Measurements from ENCODE around the gene NCOA1.
"Not testable (repeated sequence)": the region's sequence is repeated elsewhere in the genome, so short reads cannot be mapped to it uniquely, and the experiment has no call there.

Gene NCOA1

GRCh38 chr2:24774373-24774772 lies 283.3 kb downstream of the NCOA1 start:
- H3K9me3 ChIP-seq (ENCODE audit: control insufficient read depth, low read length): no peaks in the 10 kb centered on the region
- no peak overlapping the region for H3K4me3 ChIP-seq (ENCODE audit: low read length)
- peaks cover 3% of the 10 kb centered on the region for H3K4me1 ChIP-seq (ENCODE audit: control insufficient read depth, insufficient read depth, low read length)
- no peaks in the 10 kb centered on the region for H3K36me3 ChIP-seq (ENCODE audit: control insufficient read depth, insufficient read depth, low read length)
- H3K27me3 ChIP-seq (ENCODE audit: control insufficient read depth, insufficient read depth, low read length): no peaks in the 10 kb centered on the region
- no peak overlapping the region for H3K9ac ChIP-seq (ENCODE audit: low read length)

DNA sequence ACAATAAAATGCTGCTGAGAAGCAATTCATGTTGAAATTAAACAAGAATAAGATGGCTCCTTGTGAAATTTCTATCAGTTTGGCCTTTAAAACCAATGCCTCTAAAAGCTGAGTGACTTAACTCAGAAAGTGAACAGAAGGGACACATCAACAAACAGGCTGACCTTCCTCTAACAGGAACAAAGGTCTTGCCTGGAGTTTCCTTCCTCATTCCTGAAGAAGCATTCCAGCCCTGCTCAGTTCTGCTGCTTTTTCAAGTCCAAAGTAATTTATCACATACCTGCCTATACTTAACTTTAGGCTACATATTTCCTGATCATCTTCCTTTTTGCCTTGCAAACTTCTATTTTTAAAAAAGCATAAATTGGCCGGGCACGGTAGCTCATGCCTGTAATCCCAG lies 288.1 kb downstream of the NCOA1 start:
- no peaks in the 10 kb centered on the region for H3K9me3 ChIP-seq (ENCODE audit: control insufficient read depth, low read length)
- peaks cover 3% of the 10 kb centered on the region for H3K4me1 ChIP-seq (ENCODE audit: control insufficient read depth, insufficient read depth, low read length)
- H3K4me3 ChIP-seq (ENCODE audit: low read length): no peak overlapping the region
- H3K27me3 ChIP-seq (ENCODE audit: control insufficient read depth, insufficient read depth, low read length): no peaks in the 10 kb centered on the region
- no peaks in the 10 kb centered on the region for H3K36me3 ChIP-seq (ENCODE audit: control insufficient read depth, insufficient read depth, low read length)
- H3K9ac ChIP-seq (ENCODE audit: low read length): no peak overlapping the region

GRCh38 chr2:24783641-24784040 lies 292.6 kb downstream of the NCOA1 start:
- no peaks in the 10 kb centered on the region for H3K27me3 ChIP-seq (ENCODE audit: control insufficient read depth, insufficient read depth, low read length)

DNA sequence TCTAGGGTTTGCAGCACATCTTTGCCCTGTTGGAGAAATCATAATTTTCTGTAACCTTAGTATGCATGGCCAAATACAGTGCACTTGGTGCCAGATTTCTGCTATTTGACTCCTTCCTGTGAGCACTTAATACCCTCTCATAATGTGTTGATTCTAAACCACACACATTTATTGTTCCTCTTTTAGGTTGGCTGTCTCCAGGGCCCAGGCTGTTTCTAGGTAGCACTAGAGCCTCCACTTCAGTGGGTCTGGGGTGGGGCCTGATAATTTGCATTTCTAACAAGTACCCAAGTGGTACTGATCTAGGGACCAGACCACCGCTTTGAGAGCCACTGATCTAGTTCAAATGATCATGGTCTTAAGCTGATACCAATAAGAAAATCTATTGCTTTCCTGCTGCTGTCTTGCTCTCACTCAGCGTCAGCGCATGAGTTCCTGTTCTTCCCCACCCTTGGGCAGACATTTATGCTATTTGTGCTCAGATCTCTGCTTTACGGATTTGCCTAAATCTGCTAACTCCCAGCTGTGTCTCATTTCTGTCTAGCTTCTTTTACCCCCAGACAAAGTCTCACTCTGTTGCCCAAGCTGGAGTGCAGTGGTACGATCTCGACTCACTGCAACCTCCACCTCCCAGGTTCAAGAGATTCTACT lies 294.7 kb downstream of the NCOA1 start:
- Histone ChIP-seq H3K36me3 (ENCODE audit: control insufficient read depth, insufficient read depth, low read length) (no peaks in the 10 kb centered on the region), H3K9me3 (ENCODE audit: control insufficient read depth, low read length) (no peaks in the 10 kb centered on the region), H3K9ac (ENCODE audit: low read length) (no peak overlapping the region), H3K4me3 (ENCODE audit: low read length) (no peak overlapping the region), H3K27me3 (ENCODE audit: control insufficient read depth, insufficient read depth, low read length) (no peaks in the 10 kb centered on the region), H3K4me1 (ENCODE audit: control insufficient read depth, insufficient read depth, low read length) (no peaks in the 10 kb centered on the region)

More at GRCh38 chr2:24783641-24784040, 292.6 kb downstream of the NCOA1 start:
- Histone ChIP-seq H3K4me1 (ENCODE audit: control insufficient read depth, insufficient read depth, low read length) (peaks cover 3% of the 10 kb centered on the region), H3K36me3 (ENCODE audit: control insufficient read depth, insufficient read depth, low read length) (no peaks in the 10 kb centered on the region), H3K4me3 (ENCODE audit: low read length) (no peak overlapping the region), H3K9ac (ENCODE audit: low read length) (no peak overlapping the region), H3K9me3 (ENCODE audit: control insufficient read depth, low read length) (no peaks in the 10 kb centered on the region)

DNA sequence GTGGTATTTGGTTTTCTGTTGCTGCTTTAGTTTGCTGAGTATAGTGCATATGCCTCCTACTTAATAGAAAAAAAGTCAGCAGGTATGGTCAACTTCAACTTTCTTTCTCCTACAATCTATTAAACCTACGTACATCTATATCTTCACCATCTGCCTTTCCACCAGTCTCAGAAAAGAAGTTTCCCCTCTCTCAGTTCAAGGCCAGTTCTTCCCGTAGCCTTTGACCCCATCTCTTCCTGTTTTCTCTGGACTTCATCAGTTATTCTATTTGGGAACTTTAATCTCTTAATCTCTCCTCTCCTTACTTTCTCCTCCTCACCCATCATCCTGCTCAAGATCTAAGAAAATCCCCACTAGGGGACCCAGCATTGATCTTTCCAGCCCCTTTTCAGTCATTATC lies 296.5 kb downstream of the NCOA1 start:
- no peaks in the 10 kb centered on the region for H3K27me3 ChIP-seq (ENCODE audit: control insufficient read depth, insufficient read depth, low read length)
- no peaks in the 10 kb centered on the region for H3K9me3 ChIP-seq (ENCODE audit: control insufficient read depth, low read length)
- H3K36me3 ChIP-seq (ENCODE audit: control insufficient read depth, insufficient read depth, low read length): no peaks in the 10 kb centered on the region
- no peak overlapping the region for H3K4me3 ChIP-seq (ENCODE audit: low read length)
- no peak overlapping the region for H3K9ac ChIP-seq (ENCODE audit: low read length)
- H3K4me1 ChIP-seq (ENCODE audit: control insufficient read depth, insufficient read depth, low read length): no peaks in the 10 kb centered on the region

DNA sequence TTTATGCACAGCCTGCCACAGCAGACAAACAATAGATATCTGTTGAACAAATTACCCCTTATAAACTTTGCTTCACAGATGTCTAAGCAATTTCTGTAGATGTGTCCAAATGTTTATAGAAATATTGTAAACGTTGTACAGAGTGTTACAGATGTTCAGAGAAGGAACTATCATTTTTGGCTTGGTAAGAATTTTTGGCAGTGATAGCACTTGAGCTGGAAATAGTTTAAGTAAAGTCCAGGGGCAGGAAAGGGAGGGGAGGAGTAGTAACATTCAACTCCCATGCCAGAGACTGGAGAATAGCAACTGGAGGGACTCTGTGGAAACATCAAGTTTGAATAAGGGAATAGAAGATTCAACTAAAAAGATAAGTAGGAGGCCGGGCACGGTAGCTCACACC lies 297.8 kb downstream of the NCOA1 start:
- no peak overlapping the region for H3K9ac ChIP-seq (ENCODE audit: low read length)
- H3K4me3 ChIP-seq (ENCODE audit: low read length): no peak overlapping the region
- H3K27me3 ChIP-seq (ENCODE audit: control insufficient read depth, insufficient read depth, low read length): no peaks in the 10 kb centered on the region
- peaks cover 2% of the 10 kb centered on the region for H3K4me1 ChIP-seq (ENCODE audit: control insufficient read depth, insufficient read depth, low read length)
- H3K36me3 ChIP-seq (ENCODE audit: control insufficient read depth, insufficient read depth, low read length): no peaks in the 10 kb centered on the region
- H3K9me3 ChIP-seq (ENCODE audit: control insufficient read depth, low read length): no peaks in the 10 kb centered on the region

DNA sequence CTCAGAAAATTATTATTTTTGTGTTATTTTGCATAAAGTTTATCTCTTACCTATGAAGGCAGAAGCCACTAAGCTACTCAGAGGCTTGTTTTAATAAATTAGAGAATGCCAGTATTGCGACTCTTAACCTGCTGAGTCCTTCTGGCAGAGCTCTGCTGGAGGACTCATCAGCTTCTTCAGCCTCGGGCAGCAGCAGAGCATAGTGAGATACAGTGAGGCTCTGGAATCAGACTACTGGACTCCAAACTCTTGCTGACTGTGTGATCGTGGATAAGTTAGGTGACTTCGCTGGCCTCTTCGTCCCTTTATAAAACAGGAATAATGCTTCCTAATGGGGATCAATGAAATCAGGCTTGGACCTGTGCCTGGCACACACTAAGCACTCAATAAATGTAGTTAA lies 300.4 kb downstream of the NCOA1 start:
- no peaks in the 10 kb centered on the region for H3K36me3 ChIP-seq (ENCODE audit: control insufficient read depth, insufficient read depth, low read length)
- no peaks in the 10 kb centered on the region for H3K9me3 ChIP-seq (ENCODE audit: control insufficient read depth, low read length)
- H3K4me3 ChIP-seq (ENCODE audit: low read length): no peak overlapping the region
- H3K4me1 ChIP-seq (ENCODE audit: control insufficient read depth, insufficient read depth, low read length): peaks cover 7% of the 10 kb centered on the region
- no peak overlapping the region for H3K9ac ChIP-seq (ENCODE audit: low read length)
- H3K27me3 ChIP-seq (ENCODE audit: control insufficient read depth, insufficient read depth, low read length): no peaks in the 10 kb centered on the region

- peaks cover 7% of the 10 kb centered on the region for H3K4me1 ChIP-seq (ENCODE audit: control insufficient read depth, insufficient read depth, low read length)
- H3K27me3 ChIP-seq (ENCODE audit: control insufficient read depth, insufficient read depth, low read length): no peaks in the 10 kb centered on the region
- H3K9me3 ChIP-seq (ENCODE audit: control insufficient read depth, low read length): no peaks in the 10 kb centered on the region
- H3K36me3 ChIP-seq (ENCODE audit: control insufficient read depth, insufficient read depth, low read length): no peaks in the 10 kb centered on the region
- peak overlapping the region; percentile 87 for H3K9ac ChIP-seq (ENCODE audit: low read length)
- peak overlapping the region; percentile 90 for H3K4me3 ChIP-seq (ENCODE audit: low read length)
Observed at GRCh38 chr2:24792542-24792873, 301.5 kb downstream of the NCOA1 start.

- Histone ChIP-seq H3K9ac (ENCODE audit: low read length) (peak within 1 kb of the TSS; percentile 87), H3K36me3 (ENCODE audit: control insufficient read depth, insufficient read depth, low read length) (no peaks in the 10 kb centered on the region), H3K4me1 (ENCODE audit: control insufficient read depth, insufficient read depth, low read length) (peaks cover 7% of the 10 kb centered on the region), H3K27me3 (ENCODE audit: control insufficient read depth, insufficient read depth, low read length) (no peaks in the 10 kb centered on the region), H3K9me3 (ENCODE audit: control insufficient read depth, low read length) (no peaks in the 10 kb centered on the region), H3K4me3 (ENCODE audit: low read length) (peak within 1 kb of the TSS; percentile 90)
Observed at GRCh38 chr2:24792874-24793760, 302.1 kb downstream of the NCOA1 start, which contains the start of the genes CENPO and PTRHD1. Gene CENPO, plus strand, starts transcription at chr2:24793425. Its CDS starts 495 bp downstream, at chr2:24793920. Gene PTRHD1, minus strand, starts transcription at chr2:24793391. Its CDS starts 14 bp downstream, at chr2:24793377.

GRCh38 chr2:24793761-24794435 lies 302.8 kb downstream of the NCOA1 start:
- Histone ChIP-seq H3K4me1 (ENCODE audit: control insufficient read depth, insufficient read depth, low read length) (peaks cover 7% of the 10 kb centered on the region), H3K36me3 (ENCODE audit: control insufficient read depth, insufficient read depth, low read length) (no peaks in the 10 kb centered on the region), H3K9ac (ENCODE audit: low read length) (peak overlapping the region; percentile 87), H3K9me3 (ENCODE audit: control insufficient read depth, low read length) (no peaks in the 10 kb centered on the region), H3K27me3 (ENCODE audit: control insufficient read depth, insufficient read depth, low read length) (no peaks in the 10 kb centered on the region), H3K4me3 (ENCODE audit: low read length) (peak overlapping the region; percentile 90)

- Histone ChIP-seq H3K4me3 (ENCODE audit: low read length) (no peak overlapping the region), H3K9ac (ENCODE audit: low read length) (no peak overlapping the region), H3K9me3 (ENCODE audit: control insufficient read depth, low read length) (no peaks in the 10 kb centered on the region), H3K36me3 (ENCODE audit: control insufficient read depth, insufficient read depth, low read length) (no peaks in the 10 kb centered on the region), H3K27me3 (ENCODE audit: control insufficient read depth, insufficient read depth, low read length) (no peaks in the 10 kb centered on the region), H3K4me1 (ENCODE audit: control insufficient read depth, insufficient read depth, low read length) (peaks cover 7% of the 10 kb centered on the region)
Observed at GRCh38 chr2:24797644-24798043, 306.6 kb downstream of the NCOA1 start.

DNA sequence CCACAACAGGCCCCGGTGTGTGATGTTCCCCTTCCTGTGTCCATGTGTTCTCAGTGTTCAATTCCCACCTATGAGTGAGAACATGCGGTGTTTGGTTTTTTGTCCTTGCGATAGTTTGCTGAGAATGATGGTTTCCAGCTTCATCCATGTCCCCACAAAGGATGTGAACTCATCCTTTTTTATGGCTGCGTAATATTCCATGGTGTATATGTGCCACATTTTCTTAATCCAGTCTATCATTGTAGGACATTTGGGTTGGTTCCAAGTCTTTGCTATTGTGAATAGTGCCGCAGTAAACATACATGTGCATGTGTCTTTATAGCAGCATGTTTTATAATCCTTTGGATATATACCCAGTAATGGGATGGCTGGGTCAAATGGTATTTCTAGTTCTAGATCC lies 309.4 kb downstream of the NCOA1 start:
- not testable (repeated sequence) for H3K36me3 ChIP-seq (ENCODE audit: control insufficient read depth, insufficient read depth, low read length); H3K4me1 ChIP-seq (ENCODE audit: control insufficient read depth, insufficient read depth, low read length); H3K9me3 ChIP-seq (ENCODE audit: control insufficient read depth, low read length); H3K27me3 ChIP-seq (ENCODE audit: control insufficient read depth, insufficient read depth, low read length); H3K9ac ChIP-seq (ENCODE audit: low read length); H3K4me3 ChIP-seq (ENCODE audit: low read length)

All from mucosa of stomach (tissue), 1 donor.